H1 (cell line): Measurements from ENCODE around the gene ELMO2. TPM values are rescaled to one million over a fixed set of nuclear protein-coding genes. Genes with fewer than 3 reads are reported as not detected.

Experiments
- CHD1 ChIP-seq: IDR thresholded peaks from 2 replicates; pipeline ENCODE4 v1.6.1; 2012; ENCODE audit warnings: low read depth, low read length, improper control_type of control experiment
- EP300 ChIP-seq, 2 experiments: IDR thresholded peaks; 1 replicate in 1 of 2; 2 replicates in 1 of 2; pipeline ENCODE4 v1.6.1; 2011 to 2012; ENCODE audit warnings: low read depth in 2 of 2, low read length in 2 of 2, mild to moderate bottlenecking in 2 of 2, borderline replicate concordance in 1 of 2, inconsistent platforms in 1 of 2, moderate library complexity in 1 of 2
- EZH2 ChIP-seq: fragments of 200-600 bp; sonication (generic); IDR thresholded peaks from 2 replicates; pipeline ENCODE4 v1.7.1; 2012; ENCODE audit warnings: low read depth, mild to moderate bottlenecking, moderate library complexity, low read length, inconsistent platforms; ENCODE audit not compliant: severe bottlenecking
- JUND ChIP-seq: IDR thresholded peaks from 2 replicates; pipeline ENCODE4 v1.6.1; 2011; ENCODE audit warnings: mild to moderate bottlenecking, improper control_type of control experiment, low read length
- POU5F1 ChIP-seq: IDR thresholded peaks from 2 replicates; pipeline ENCODE4 v1.6.1; 2011; ENCODE audit warnings: low read depth, mild to moderate bottlenecking, low read length, moderate library complexity
- RAD21 ChIP-seq, 2 experiments: IDR thresholded peaks in 1 of 2; conservative IDR thresholded peaks in 1 of 2; 2 replicates each; pipeline ENCODE4 v1.6.1; 2011; ENCODE audit warnings: low read depth in 2 of 2, low read length in 2 of 2, improper control_type of control experiment in 1 of 2, inconsistent platforms in 1 of 2, mild to moderate bottlenecking in 1 of 2, moderate library complexity in 1 of 2
- polyA plus RNA-seq, 7 experiments: library from polyadenylated mRNA; depleted of rRNA in 3 of 7; stranded (reverse) in 5 of 7; unstranded in 2 of 7; fragments of >200 nt in 5 of 7; fragments of 200-250 nt in 2 of 7; gene quantifications; 1 replicate in 5 of 7; 2 replicates in 1 of 7; 4 replicates in 1 of 7; pipeline versions ENCODE4 v1.2.1 to v1.2.3, GENCODE V29; 2011 to 2013; ENCODE audit warnings: missing spikeins in 2 of 7, mixed read lengths in 2 of 7
- total RNA-seq: library from RNA; stranded (reverse); fragmentation: NEBNext Ultra II Directional; extraction: Animal tissue kit (Norgen Biotek cat#: 25700); gene quantifications from 2 replicates; pipeline ENCODE4 v1.2.1, GENCODE V29; 2021

ELMO2 gene
- total and polyA plus RNA-seq, 2 of the 8 experiments (the other 6 are each of a cell fraction or from before 2014, with no cell fraction given): 34.3 to 39.7 TPM

GRCh38 chr20:46398963-46399362 is 7.5 kb downstream of the ELMO2 start (continued):
- no peak for TF ChIP-seq EP300 (IDR thresholded peaks at IDR 0.05; ENCODE audit: borderline replicate concordance in 1 of 2, low read depth in 2 of 2, low read length in 2 of 2)
- TF ChIP-seq CHD1: no peak
- TF ChIP-seq POU5F1: no peak
- no peak for TF ChIP-seq EZH2
- no peak for TF ChIP-seq RAD21 (IDR thresholded peaks at IDR 0.05 in 1 of 2, conservative IDR thresholded peaks at IDR 0.05 in 1 of 2; ENCODE audit: low read depth in 2 of 2, low read length in 2 of 2)
- TF ChIP-seq JUND: no peak
